WERI-Rb-1 (cell line): Measurements from ENCODE around the gene ATP2A2.

Source experiments
- DNase-seq: peaks from one replicate; pipeline ENCODE4 v3.0.0-alpha.2; 2020
- H3K27ac ChIP-seq: fragments of 250-450 bp; sonication (Bioruptor Pico); 2 replicates; pipeline ENCODE4 v1.5.1; 2020; ENCODE audit warnings: mild to moderate bottlenecking, moderate library complexity
- H3K27me3 ChIP-seq: fragments of 250-450 bp; sonication (Bioruptor Pico); 2 replicates; pipeline ENCODE4 v1.5.1; 2021; ENCODE audit warnings: mild to moderate bottlenecking, low read depth, moderate library complexity; ENCODE audit not compliant: insufficient read depth, severe bottlenecking
- H3K36me3 ChIP-seq: fragments of 250-450 bp; sonication (Bioruptor Pico); 2 replicates; pipeline ENCODE4 v1.5.1; 2020; ENCODE audit warnings: mild to moderate bottlenecking, moderate library complexity
- H3K4me3 ChIP-seq: 2 replicates; pipeline ENCODE4 v1.5.1; 2011; ENCODE audit warnings: low read depth, mild to moderate bottlenecking, control low read depth, low read length
- H3K9me3 ChIP-seq: fragments of 250-450 bp; sonication (Bioruptor Pico); 2 replicates; pipeline ENCODE4 v1.5.1; 2021; ENCODE audit warnings: mild to moderate bottlenecking, moderate library complexity; ENCODE audit not compliant: severe bottlenecking
- CTCF ChIP-seq: IDR thresholded peaks from 2 replicates; pipeline ENCODE4 v1.5.1; 2011; ENCODE audit warnings: low read depth, mild to moderate bottlenecking, control low read depth, inconsistent platforms, low read length

The ATP2A2 gene

GRCh38 chr12:110280392-110280778 lies 662 bp upstream of the ATP2A2 start:
- peaks cover 37% of the 10 kb centered on the region for H3K36me3 ChIP-seq
- peak overlapping the region; percentile 93 for H3K4me3 ChIP-seq
- no peaks in the 10 kb centered on the region for H3K27me3 ChIP-seq
- no peak for TF ChIP-seq CTCF
- H3K27ac ChIP-seq, result peak overlapping the region; percentile 95
- no peak for DNase-seq
- no peaks in the 10 kb centered on the region for H3K9me3 ChIP-seq

GRCh38 chr12:110281549-110282299 lies 677 bp downstream of the ATP2A2 start:
- peaks cover 49% of the 10 kb centered on the region for H3K36me3 ChIP-seq
- no peak for TF ChIP-seq CTCF

GRCh38 chr12:110282300-110282860 lies 1.3 kb downstream of the ATP2A2 start:
- Histone ChIP-seq H3K27ac (peak overlapping the region; percentile 95), H3K36me3 (peaks cover 56% of the 10 kb centered on the region), H3K4me3 (peak overlapping the region; percentile 87), H3K9me3 (no peaks in the 10 kb centered on the region), H3K27me3 (no peaks in the 10 kb centered on the region)
- TF ChIP-seq CTCF, result no peak
- DNase-seq, result no peak

More at GRCh38 chr12:110281549-110282299, 677 bp downstream of the ATP2A2 start:
- Histone ChIP-seq H3K27me3 (no peaks in the 10 kb centered on the region), H3K9me3 (no peaks in the 10 kb centered on the region), H3K27ac (peak overlapping the region; percentile 95), H3K4me3 (peak overlapping the region; percentile 87)
- DNase-seq, result peak; percentile 40

- no peaks in the 10 kb centered on the region for H3K9me3 ChIP-seq
- DNase-seq, result no peak
- H3K4me3 ChIP-seq, result peak overlapping the region; percentile 87
- H3K27ac ChIP-seq, result no peak overlapping the region; the same call in 1 of the 2 replicates
- H3K27me3 ChIP-seq, result no peaks in the 10 kb centered on the region
- TF ChIP-seq CTCF, result no peak
- peaks cover 60% of the 10 kb centered on the region for H3K36me3 ChIP-seq
Measured at GRCh38 chr12:110282956-110283817, 2.1 kb downstream of the ATP2A2 start.

- Histone ChIP-seq H3K4me3 (no peak overlapping the region), H3K36me3 (peaks cover 75% of the 10 kb centered on the region), H3K27ac (no peak overlapping the region), H3K9me3 (no peaks in the 10 kb centered on the region), H3K27me3 (no peaks in the 10 kb centered on the region)
- DNase-seq, result no peak
- no peak for TF ChIP-seq CTCF
Measured at GRCh38 chr12:110284597-110284996, 3.5 kb downstream of the ATP2A2 start.
